ENCODE data around the gene GGN. TPM values are rescaled to one million over a fixed set of nuclear protein-coding genes. Genes with fewer than 3 reads are reported as not detected.

Gene GGN
- total and polyA plus RNA-seq, 2 of the 13 experiments (the other 11 are each of a cell fraction or from before 2014, with no cell fraction given), result not detected

DNA sequence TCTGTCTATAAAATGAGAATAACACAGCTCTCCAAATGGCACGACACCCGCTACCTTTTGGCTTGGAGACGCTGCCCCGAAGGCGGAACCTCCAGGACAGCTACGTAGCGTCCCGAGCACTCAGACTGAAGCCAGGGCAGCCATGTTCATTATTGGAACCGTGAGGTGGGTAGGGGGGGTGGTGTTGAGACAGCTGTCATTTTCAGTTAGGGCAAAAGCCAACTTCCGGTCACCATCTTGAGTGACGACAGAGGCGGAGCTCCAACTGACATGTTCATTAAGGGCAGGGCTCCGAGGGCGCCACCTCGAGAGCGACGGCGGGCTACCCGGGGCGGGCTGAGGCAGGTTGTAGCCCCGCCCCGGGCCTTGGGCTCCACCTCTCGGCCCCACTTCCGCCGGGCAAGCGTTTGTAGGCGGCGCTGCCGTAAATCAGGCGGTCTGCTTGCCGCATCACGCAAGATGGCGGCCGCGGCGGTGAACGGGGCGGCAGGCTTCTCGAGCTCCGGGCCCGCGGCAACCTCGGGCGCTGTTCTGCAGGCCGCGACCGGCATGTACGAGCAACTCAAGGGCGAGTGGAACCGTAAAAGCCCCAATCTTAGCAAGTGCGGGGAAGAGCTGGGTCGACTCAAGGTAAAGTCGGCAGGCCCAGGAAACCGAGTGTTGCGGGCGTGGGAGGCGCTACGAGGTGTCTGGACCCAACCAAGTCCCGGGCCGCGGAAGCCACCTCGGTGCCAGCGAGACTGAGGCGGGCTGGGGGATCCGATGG lies 13.3 kb downstream of the GGN start, which contains the start of gene PSMD8 (continued):
- TF ChIP-seq, protein P1, sequence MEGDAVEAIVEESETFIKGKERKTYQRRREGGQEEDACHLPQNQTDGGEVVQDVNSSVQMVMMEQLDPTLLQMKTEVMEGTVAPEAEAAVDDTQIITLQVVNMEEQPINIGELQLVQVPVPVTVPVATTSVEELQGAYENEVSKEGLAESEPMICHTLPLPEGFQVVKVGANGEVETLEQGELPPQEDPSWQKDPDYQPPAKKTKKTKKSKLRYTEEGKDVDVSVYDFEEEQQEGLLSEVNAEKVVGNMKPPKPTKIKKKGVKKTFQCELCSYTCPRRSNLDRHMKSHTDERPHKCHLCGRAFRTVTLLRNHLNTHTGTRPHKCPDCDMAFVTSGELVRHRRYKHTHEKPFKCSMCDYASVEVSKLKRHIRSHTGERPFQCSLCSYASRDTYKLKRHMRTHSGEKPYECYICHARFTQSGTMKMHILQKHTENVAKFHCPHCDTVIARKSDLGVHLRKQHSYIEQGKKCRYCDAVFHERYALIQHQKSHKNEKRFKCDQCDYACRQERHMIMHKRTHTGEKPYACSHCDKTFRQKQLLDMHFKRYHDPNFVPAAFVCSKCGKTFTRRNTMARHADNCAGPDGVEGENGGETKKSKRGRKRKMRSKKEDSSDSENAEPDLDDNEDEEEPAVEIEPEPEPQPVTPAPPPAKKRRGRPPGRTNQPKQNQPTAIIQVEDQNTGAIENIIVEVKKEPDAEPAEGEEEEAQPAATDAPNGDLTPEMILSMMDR (CRISPR knock-in tag; IDR thresholded peaks at IDR 0.05), result peak; percentile 65
- TF ChIP-seq, protein P2, sequence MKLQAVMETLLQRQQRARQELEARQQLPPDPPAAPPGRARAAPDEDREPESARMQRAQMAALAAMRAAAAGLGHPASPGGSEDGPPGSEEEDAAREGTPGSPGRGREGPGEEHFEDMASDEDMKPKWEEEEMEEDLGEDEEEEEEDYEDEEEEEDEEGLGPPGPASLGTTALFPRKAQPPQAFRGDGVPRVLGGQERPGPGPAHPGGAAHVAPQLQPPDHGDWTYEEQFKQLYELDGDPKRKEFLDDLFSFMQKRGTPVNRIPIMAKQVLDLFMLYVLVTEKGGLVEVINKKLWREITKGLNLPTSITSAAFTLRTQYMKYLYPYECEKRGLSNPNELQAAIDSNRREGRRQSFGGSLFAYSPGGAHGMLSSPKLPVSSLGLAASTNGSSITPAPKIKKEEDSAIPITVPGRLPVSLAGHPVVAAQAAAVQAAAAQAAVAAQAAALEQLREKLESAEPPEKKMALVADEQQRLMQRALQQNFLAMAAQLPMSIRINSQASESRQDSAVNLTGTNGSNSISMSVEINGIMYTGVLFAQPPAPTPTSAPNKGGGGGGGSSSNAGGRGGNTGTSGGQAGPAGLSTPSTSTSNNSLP (IDR thresholded peaks at IDR 0.05; ENCODE audit: low read depth, low read length), result no peak
- TF ChIP-seq, protein P3, sequence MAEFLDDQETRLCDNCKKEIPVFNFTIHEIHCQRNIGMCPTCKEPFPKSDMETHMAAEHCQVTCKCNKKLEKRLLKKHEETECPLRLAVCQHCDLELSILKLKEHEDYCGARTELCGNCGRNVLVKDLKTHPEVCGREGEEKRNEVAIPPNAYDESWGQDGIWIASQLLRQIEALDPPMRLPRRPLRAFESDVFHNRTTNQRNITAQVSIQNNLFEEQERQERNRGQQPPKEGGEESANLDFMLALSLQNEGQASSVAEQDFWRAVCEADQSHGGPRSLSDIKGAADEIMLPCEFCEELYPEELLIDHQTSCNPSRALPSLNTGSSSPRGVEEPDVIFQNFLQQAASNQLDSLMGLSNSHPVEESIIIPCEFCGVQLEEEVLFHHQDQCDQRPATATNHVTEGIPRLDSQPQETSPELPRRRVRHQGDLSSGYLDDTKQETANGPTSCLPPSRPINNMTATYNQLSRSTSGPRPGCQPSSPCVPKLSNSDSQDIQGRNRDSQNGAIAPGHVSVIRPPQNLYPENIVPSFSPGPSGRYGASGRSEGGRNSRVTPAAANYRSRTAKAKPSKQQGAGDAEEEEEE (CRISPR knock-in tag; IDR thresholded peaks at IDR 0.05; ENCODE audit: borderline replicate concordance), result peak; percentile 76; the same call in 1 of the 2 replicates
- TF ChIP-seq HNRNPL (IDR thresholded peaks at IDR 0.05; ENCODE audit: low read depth, low read length) (no peak), ZSCAN9 (CRISPR knock-in tag; IDR thresholded peaks at IDR 0.05; ENCODE audit: borderline replicate concordance) (peak; percentile 69; the same call in 1 of the 2 replicates), ZNF326 (CRISPR knock-in tag; IDR thresholded peaks at IDR 0.05; ENCODE audit: borderline replicate concordance) (no peak), PTBP1 (IDR thresholded peaks at IDR 0.05; ENCODE audit: low read depth, low read length, poor library complexity, severe bottlenecking) (no peak), ZNF549 (CRISPR knock-in tag; IDR thresholded peaks at IDR 0.05) (0 out of 2 replicates have a peak, but pooled peaks have one; percentile 66), NRL (CRISPR knock-in tag; IDR thresholded peaks at IDR 0.05; ENCODE audit: borderline replicate concordance) (peak; percentile 97), ZNF670 (CRISPR knock-in tag; IDR thresholded peaks at IDR 0.05; ENCODE audit: borderline replicate concordance) (0 out of 2 replicates have a peak, but pooled peaks have one; percentile 21), EP300 (IDR thresholded peaks at IDR 0.05; ENCODE audit: low read depth in 2 of 2, low read length in 2 of 2) (no peak), EP300 (CRISPR knock-in tag; IDR thresholded peaks at IDR 0.05; ENCODE audit: borderline replicate concordance) (no peak), MYC (CRISPR knock-in tag; IDR thresholded peaks at IDR 0.05; ENCODE audit: borderline replicate concordance) (peak; percentile 76), NCOA2 (CRISPR knock-in tag; IDR thresholded peaks at IDR 0.05) (no peak; the same call in 1 of the 2 replicates), ZNF274 (CRISPR knock-in tag; IDR thresholded peaks at IDR 0.05) (no peak; the same call in 1 of the 2 replicates), ZNF333 (CRISPR knock-in tag; IDR thresholded peaks at IDR 0.05; ENCODE audit: borderline replicate concordance) (0 out of 2 replicates have a peak, but pooled peaks have one; percentile 73), ZNF557 (CRISPR knock-in tag; IDR thresholded peaks at IDR 0.05) (peak; percentile 76)
- TF ChIP-seq, protein P4, sequence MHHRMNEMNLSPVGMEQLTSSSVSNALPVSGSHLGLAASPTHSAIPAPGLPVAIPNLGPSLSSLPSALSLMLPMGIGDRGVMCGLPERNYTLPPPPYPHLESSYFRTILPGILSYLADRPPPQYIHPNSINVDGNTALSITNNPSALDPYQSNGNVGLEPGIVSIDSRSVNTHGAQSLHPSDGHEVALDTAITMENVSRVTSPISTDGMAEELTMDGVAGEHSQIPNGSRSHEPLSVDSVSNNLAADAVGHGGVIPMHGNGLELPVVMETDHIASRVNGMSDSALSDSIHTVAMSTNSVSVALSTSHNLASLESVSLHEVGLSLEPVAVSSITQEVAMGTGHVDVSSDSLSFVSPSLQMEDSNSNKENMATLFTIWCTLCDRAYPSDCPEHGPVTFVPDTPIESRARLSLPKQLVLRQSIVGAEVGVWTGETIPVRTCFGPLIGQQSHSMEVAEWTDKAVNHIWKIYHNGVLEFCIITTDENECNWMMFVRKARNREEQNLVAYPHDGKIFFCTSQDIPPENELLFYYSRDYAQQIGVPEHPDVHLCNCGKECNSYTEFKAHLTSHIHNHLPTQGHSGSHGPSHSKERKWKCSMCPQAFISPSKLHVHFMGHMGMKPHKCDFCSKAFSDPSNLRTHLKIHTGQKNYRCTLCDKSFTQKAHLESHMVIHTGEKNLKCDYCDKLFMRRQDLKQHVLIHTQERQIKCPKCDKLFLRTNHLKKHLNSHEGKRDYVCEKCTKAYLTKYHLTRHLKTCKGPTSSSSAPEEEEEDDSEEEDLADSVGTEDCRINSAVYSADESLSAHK (CRISPR knock-in tag; IDR thresholded peaks at IDR 0.05; ENCODE audit: borderline replicate concordance), result no peak
- TF ChIP-seq, protein P5, sequence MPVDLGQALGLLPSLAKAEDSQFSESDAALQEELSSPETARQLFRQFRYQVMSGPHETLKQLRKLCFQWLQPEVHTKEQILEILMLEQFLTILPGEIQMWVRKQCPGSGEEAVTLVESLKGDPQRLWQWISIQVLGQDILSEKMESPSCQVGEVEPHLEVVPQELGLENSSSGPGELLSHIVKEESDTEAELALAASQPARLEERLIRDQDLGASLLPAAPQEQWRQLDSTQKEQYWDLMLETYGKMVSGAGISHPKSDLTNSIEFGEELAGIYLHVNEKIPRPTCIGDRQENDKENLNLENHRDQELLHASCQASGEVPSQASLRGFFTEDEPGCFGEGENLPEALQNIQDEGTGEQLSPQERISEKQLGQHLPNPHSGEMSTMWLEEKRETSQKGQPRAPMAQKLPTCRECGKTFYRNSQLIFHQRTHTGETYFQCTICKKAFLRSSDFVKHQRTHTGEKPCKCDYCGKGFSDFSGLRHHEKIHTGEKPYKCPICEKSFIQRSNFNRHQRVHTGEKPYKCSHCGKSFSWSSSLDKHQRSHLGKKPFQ (CRISPR knock-in tag; IDR thresholded peaks at IDR 0.05; ENCODE audit: insufficient replicate concordance), result peak; percentile 93
